SK-N-MC (cell line): ENCODE measurements around the gene CAMSAP3.

ENCODE experiments used
- DNase-seq: peaks from one replicate; pipeline ENCODE4 v3.0.0-alpha.2; 2011; ENCODE audit warnings: low read depth, low spot score
- H3K27ac ChIP-seq: fragments of 200-600 bp; sonication (generic); 2 replicates; pipeline ENCODE4 v1.5.1; 2016; ENCODE audit warnings: mixed run types
- H3K36me3 ChIP-seq: fragments of 200-600 bp; sonication (generic); 2 replicates; pipeline ENCODE4 v1.6.1; 2017; ENCODE audit warnings: antibody characterized with exemption, low read length, mixed read lengths; ENCODE audit not compliant: insufficient read depth
- H3K4me3 ChIP-seq: fragments of 200-600 bp; sonication (generic); 2 replicates; pipeline ENCODE4 v1.5.1; 2016
- H3K9ac ChIP-seq: fragments of 200-600 bp; sonication (generic); 2 replicates; pipeline ENCODE4 v1.8.0; 2017; ENCODE audit warnings: mixed run types, mixed read lengths; ENCODE audit not compliant: insufficient read length
- H3K9me3 ChIP-seq: fragments of 200-600 bp; sonication (generic); 2 replicates; pipeline ENCODE4 v1.6.1; 2017; ENCODE audit warnings: low read depth, mild to moderate bottlenecking, antibody characterized with exemption, low read length, moderate library complexity, mixed read lengths
- EZH2 ChIP-seq: fragments of 200-600 bp; sonication (generic); IDR thresholded peaks from one replicate; pipeline ENCODE4 v1.6.1; 2017; ENCODE audit warnings: antibody characterized with exemption
- FOXP2 ChIP-seq: optimal IDR thresholded peaks from 2 replicates; pipeline ENCODE3; 2011; ENCODE audit warnings: mild to moderate bottlenecking, moderate library complexity; ENCODE audit not compliant: insufficient read depth; ENCODE audit errors: extremely low read length, control extremely low read depth
- POLR2AphosphoS5 ChIP-seq: IDR thresholded peaks from 2 replicates; pipeline ENCODE4 v1.6.1; 2012; ENCODE audit warnings: mild to moderate bottlenecking, low read depth, low read length, borderline replicate concordance

CAMSAP3 gene

GRCh38 chr19:7606289-7606688, 10.6 kb downstream of the CAMSAP3 start:
- DNase-seq: no peak
- H3K36me3 ChIP-seq: no peaks in the 10 kb centered on the region; the same call in 1 of the 2 replicates
- no peaks in the 10 kb centered on the region for H3K9me3 ChIP-seq
- no peak overlapping the region for H3K4me3 ChIP-seq
- no peak overlapping the region for H3K27ac ChIP-seq
- TF ChIP-seq POLR2AphosphoS5 (no peak), EZH2 (no peak), FOXP2 (no peak)
- no peak overlapping the region for H3K9ac ChIP-seq

- no peak overlapping the region for H3K4me3 ChIP-seq
- no peak for DNase-seq
- H3K36me3 ChIP-seq: no peaks in the 10 kb centered on the region; the same call in 1 of the 2 replicates
- no peaks in the 10 kb centered on the region for H3K9me3 ChIP-seq
- no peak overlapping the region for H3K9ac ChIP-seq
- TF ChIP-seq POLR2AphosphoS5 (no peak), EZH2 (no peak), FOXP2 (no peak)
- no peak overlapping the region for H3K27ac ChIP-seq
These were observed 11.7 kb downstream of the CAMSAP3 start for GRCh38 chr19:7607212-7607873.

- Histone ChIP-seq H3K9ac (no peak overlapping the region), H3K9me3 (no peaks in the 10 kb centered on the region), H3K36me3 (no peaks in the 10 kb centered on the region; the same call in 1 of the 2 replicates), H3K27ac (no peak overlapping the region), H3K4me3 (no peak overlapping the region)
- no peak for DNase-seq
- TF ChIP-seq EZH2: no peak
- no peak for TF ChIP-seq POLR2AphosphoS5
- TF ChIP-seq FOXP2: no peak
These were observed 12.4 kb downstream of the CAMSAP3 start for GRCh38 chr19:7607874-7608560.

- H3K9me3 ChIP-seq: no peaks in the 10 kb centered on the region
- no peak overlapping the region for H3K9ac ChIP-seq
- DNase-seq: no peak
- TF ChIP-seq POLR2AphosphoS5 (no peak), FOXP2 (no peak), EZH2 (no peak)
- H3K4me3 ChIP-seq: no peak overlapping the region
- H3K27ac ChIP-seq: no peak overlapping the region
- H3K36me3 ChIP-seq: no peaks in the 10 kb centered on the region; the same call in 1 of the 2 replicates
These were observed 15.0 kb downstream of the CAMSAP3 start for GRCh38 chr19:7610491-7611240.

GRCh38 chr19:7611541-7612279, 16.0 kb downstream of the CAMSAP3 start:
- no peak for DNase-seq
- no peaks in the 10 kb centered on the region for H3K9me3 ChIP-seq

GRCh38 chr19:7612282-7613274, 16.9 kb downstream of the CAMSAP3 start:
- Histone ChIP-seq H3K4me3 (no peak overlapping the region), H3K9ac (no peak overlapping the region), H3K36me3 (no peaks in the 10 kb centered on the region; the same call in 1 of the 2 replicates), H3K9me3 (no peaks in the 10 kb centered on the region), H3K27ac (no peak overlapping the region)
- no peak for TF ChIP-seq FOXP2
- TF ChIP-seq POLR2AphosphoS5: no peak
- TF ChIP-seq EZH2: no peak
- DNase-seq: no peak

More at GRCh38 chr19:7611541-7612279, 16.0 kb downstream of the CAMSAP3 start:
- Histone ChIP-seq H3K36me3 (no peaks in the 10 kb centered on the region; the same call in 1 of the 2 replicates), H3K27ac (no peak overlapping the region), H3K9ac (no peak overlapping the region), H3K4me3 (no peak overlapping the region)
- TF ChIP-seq EZH2 (no peak), FOXP2 (no peak), POLR2AphosphoS5 (no peak)
